ENCODE results near the gene PRKCB.
"Not testable (repeated sequence)": the region's sequence is repeated elsewhere in the genome, so short reads cannot be mapped to it uniquely, and the experiment has no call there.

The PRKCB gene

DNA sequence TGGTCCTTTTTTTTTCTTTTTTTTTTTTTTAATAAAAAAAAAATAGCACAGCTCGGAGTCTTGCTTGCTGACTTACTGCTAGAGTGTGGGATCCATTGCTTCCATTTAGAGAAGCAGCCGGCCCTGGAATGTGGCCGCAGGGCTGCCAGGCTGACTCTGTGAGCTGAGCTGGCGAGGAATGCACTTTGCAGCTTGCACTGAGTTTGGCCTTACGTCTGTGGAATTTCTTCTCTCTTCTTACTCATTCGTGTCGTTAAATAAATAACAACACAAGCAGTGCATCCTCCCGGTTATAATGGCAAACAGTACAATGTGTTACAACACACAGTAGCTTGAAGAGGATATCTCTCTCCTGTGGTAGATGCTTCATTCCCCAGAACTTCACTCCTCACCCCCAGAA, 69.2 kb downstream of the PRKCB start:
- DNase-seq: no peak

DNA sequence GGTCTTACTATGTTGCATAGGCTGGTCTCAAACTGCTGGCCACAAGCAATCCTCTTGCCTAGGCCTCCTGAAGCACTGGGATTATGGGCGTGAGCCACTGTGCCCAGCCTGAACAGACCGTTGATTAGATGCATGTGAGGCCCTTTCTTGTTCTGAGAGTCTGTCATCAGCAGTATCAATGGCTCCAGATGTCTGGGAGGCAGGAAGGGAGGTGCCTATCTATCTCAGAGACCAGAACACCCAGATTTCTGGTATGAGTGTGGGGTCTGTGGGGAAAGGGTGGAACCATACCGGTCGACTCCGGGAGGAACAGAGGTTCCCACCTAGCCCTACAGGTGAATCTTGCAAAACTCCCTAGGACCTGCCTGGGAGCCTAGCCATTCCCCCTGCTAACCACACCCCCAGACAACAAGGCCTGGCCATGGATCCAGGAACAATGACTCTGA, 71.7 kb downstream of the PRKCB start:
- no peak for DNase-seq

DNA sequence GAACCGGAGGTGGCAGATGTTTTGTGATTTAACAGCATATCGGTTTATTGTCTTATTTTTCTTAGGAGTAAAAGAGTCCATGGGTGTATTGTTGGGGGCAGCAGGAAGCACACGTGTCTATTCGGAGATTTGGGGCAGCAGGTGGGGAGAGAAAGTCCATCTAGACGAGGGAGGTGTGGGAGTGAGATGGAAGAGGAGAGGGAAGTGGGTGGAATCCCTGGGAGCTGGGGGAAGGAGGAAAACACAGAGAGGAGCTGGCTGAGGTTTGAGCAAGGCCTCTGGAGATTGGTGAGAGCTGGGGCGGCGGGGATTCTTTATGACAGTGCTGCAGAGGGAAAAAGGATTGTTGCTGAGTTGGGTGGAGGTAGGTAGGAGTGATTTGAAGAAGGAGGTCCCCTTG, 72.1 kb downstream of the PRKCB start:
- no peak for DNase-seq

DNA sequence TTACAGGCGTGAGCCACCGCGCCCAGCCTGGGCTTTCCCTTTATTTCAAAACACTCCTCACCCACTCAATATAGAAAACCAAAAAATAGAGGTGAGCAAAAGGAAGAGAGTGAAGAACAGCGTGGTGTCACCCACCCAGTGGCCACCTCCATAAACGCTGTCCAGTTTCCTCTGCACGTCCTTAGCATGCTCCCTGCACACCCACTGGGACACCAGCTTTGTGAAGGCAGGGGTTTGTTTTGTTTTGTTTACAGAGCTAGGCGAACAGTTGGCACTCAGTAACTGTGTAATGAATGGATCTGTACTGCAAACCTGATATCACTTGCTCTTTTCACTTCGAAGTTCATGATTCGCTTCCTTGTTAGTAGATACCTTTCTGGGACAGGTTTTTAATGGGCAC, 73.0 kb downstream of the PRKCB start:
- no peak for DNase-seq

DNA sequence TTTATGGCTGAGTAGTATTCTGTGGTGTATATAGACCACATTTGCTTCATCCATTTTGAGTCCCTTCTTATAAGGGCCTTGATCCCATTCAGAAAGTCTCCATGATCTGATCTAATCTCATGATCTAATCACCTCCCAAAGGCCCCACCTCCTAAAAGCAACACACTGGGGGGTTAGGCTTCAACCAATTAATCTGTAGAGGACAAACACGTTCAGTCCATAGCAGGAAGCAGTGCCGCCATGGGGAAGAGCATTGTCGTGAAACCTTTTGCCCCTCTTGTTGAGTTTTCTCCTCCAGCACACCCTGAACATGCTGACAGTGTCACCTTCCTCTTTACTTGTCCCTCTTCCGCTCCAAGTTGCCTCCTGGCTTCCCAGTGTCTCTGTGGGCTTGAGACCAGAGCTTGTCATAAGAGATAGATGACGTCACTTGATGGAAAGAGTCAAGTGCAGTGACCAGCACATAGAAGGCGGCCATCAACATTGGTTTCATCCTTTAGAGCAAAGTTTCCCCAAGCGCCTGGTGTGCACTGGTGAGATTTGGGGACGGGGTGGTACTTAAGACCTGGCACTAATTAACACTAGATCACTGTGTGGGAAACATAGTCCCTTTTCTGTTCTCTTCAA, 74.1 kb downstream of the PRKCB start:
- DNase-seq: no peak

DNA sequence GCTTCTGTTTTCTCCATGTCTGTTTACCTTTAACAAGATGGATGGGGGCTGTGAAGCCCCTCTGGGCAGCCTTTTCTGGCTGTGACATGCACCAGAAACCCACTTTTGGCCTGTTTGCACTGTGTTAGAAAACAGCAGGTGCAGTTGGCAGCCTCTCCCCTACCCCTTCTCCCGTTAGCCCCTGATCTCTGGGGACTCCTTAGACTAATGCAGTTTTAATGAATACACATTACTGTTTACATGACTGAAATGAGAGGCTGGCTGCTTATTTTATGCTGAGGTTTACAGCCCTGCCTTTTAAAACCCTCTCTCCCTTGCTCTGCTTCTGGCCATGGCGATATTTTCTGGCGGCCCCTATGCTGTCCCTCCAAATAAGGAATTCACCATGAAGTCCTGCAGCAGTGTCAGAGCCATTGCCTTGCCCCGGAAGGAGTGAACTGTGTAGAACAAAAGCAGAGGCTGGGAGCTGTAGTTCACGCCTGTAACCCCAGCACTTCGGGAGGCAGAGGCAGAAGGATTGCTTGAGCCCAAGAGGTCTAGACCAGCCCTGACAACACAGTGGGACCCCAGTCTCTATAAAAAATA, 79.3 kb downstream of the PRKCB start:
- DNase-seq: no peak

DNA sequence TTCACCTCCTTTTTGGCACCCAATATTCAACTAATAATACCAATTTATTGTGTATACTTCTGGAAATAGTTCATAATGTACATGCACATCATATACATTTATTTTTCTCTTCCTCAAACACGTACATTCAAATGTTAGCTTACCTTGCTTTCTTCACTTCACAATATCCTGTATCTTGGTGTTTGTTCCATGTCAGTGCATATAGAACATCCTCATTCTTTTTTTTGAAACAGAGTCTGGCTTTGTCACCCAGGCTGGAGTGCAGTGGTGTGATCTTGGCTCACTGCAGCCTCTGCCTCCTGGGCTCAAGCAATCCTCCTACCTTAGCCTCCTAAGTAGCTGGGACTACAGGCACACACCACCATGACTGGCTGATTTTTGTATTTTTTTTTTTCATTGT, 80.8 kb downstream of the PRKCB start:
- not testable (repeated sequence) for DNase-seq

DNA sequence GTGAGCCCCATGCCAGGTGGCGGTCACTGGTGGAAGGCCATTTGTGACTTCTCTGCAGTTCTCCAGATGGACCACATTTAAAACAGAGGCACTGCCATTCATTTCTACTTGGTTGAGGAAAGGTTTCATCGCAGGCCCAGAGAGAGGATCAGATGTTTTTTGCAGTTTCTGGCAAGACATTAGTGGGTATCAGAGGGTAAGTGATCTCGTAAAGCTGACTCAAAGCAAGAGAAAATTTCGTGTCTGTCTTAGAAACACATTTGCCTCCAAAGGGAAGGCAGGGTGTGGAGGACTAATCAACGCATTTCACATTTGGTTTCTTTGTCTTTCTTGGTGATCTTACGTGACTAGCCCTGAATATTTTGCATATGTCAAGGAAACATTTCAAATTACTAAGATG, 81.8 kb downstream of the PRKCB start:
- no peak for DNase-seq

DNA sequence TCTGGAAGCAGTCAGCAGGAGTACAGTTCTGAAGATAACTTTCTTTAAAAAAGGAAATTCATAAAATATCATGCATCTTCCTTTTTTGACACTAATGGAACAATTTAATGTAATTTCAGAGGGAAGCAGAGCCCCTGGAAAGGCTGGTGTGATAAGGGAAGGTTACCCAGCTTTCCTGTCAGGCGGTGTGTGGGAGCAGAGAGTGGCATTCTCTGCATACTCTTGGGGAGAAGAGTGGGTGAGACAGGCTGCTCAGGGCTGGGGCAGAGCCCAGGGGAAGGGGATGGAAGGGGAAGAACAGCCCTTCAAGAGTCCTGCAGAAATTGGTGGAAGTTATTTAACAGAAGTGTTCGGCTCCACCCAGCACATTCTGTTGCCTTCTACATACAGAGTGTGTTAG, 84.7 kb downstream of the PRKCB start:
- DNase-seq: no peak

DNA sequence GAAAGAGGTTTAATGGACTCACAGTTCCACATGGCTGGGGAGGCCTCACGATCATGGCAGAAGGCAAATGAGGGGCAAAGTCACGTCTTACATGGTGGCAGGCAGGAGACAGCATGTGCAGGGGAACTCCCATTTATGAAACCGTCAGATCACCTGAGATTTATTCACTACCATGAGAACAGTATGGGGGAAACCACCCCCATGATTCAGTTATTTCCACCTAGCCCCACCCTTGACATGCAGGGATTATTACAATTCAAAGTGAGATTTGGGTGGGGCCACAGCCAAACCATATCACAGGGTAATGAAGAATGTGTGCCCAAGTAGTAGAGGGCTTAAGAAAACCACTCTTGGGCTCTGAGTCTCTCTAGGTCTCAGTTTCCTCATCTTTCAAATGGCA, 85.1 kb downstream of the PRKCB start:
- DNase-seq: no peak

DNA sequence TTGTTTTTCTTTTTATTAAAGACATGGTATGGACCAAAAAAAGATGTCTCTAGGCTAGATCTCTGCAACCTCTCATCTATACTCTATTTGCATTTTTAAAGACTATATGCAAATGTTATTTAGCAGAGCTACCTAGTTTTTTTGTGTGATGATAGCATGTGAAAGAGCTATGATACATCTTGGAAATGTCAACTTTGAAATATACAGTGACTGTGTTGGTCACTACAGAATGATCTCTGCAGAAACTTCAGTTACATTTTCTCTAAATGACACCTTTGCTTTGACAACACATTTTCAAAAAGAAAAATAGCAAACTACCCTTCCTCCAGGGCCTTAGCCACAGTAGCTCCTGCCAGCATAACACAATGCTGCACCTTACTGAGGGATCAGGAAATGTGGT, 86.6 kb downstream of the PRKCB start:
- no peak for DNase-seq

DNA sequence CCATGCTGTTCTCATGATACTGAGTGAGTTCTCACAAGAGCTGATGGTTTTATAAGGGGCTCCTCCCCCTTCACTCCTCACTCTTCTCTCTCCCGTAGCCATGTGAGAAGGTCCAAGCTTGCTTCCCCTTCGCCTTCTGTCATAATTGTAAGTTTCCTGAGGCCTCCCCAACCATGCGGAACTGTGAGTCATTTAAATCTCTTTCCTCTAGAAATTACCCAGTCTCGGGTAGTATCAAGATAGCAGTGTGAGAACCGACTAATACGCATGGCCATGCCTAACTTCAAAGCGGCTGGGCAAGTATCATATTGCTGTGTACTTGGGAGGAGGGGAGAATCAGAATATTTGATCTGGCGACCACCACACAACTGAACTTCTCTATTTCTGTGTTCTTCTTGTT, 88.3 kb downstream of the PRKCB start:
- no peak for DNase-seq

DNA sequence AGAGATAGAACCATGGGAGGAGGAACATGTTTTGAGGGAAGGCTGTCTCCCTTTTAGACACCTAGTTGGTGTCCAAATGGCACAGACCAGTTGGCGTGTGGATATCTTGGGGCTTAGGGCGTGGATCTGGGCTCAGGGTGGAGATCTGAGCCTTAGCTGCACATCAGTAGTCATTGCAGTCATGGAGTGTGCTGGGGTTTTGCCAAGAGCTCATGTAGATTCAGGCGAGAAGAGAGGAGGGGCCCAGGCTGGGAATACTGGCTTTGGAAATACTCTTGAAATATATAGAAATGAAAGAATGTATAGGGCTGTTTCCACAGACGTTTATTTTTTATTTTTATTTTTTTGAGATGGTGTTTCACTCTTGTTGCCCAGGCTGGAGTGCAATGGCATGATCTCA, 92.0 kb downstream of the PRKCB start:
- DNase-seq: no peak

DNA sequence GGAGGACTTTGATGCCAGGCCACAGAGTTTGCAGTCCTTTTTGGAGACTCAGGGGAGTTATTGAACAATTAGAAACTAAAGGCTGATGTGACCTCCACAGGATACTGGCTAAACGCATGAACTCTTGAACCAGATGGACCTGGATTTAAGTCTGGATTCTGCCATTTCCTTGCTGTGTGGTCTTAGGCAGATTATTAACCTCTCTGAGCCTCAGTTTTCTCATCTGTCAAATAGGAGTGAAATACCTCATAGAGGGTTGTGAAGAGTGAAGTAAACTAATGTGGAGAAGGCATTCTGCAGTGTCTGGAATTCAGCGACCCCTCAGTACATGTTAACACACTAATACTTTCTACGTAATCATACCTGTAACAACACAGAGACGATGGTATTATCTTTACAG, 93.5 kb downstream of the PRKCB start:
- DNase-seq: no peak

DNA sequence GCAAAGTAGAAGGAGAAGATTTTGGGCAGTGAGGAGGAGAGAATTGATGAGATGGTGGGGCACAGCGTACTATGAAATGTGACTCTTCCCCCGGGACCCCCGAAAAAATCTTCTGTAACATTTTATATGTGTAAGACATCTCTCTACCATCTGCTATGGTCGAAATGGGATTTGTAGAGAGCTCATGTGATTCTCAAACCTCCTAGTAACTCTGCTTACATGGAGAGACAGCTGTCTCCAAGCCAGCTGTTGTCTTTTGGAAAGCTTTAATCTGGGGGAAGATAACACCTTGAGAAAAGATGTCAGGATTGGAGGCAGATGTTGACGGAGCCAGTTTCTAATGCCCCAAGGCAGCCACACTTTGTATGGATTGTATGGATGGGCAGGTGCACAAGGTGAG, 94.1 kb downstream of the PRKCB start:
- no peak for DNase-seq

DNA sequence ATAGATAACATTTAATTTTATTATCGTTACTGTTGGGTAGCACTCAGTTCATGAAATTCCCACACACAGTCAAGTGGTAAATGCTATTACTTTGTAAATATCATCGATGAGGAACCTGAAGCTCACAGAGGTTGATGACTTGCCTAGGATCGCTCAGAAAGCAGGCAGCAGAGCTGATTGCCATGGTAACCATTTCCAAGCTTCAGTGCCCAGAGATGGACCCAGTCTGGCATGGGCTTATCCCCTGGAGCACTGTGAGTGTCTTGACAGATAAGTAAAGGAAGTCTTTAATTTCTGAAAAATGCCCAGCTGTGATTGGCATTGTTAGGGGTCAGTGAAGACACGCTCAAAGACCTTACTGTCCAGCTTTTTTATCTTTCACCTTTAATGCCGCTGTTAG, 95.0 kb downstream of the PRKCB start:
- no peak for DNase-seq

DNA sequence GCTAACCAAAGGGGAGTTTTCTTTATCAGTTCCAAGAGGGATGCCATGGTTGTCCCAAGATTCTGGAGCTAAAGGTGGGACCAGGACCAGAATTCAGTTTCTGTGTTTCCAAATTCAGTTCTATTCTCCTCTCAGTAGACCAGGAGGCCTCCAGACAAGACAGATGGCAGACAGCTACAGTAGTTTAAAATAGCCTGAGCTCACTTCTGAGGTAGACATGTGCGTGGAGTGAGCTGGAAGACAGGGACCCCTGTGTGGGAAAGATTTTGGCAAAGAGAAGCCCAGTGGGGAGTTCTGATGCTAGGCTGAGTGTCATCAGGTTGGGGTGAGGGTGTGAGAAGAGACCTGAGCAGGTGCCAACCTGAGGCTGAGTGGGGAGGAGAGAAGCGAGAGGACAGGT, 95.4 kb downstream of the PRKCB start:
- DNase-seq: no peak

DNA sequence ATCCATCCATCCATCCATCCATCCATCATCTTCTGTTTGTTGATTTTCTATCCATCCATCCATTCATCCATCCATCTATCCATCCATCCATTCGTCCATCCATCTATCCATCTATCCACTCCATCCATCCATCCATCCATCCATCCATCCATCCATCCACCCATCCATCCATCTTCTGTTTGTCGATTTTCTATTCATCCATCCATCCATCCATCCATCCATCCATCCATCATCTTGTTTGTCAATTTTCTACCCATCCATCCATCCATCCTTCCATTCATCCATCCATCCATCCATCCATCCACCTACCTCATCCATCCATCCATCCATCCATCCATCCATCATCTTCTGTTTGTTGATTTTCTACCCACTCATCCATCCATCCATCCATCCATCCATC, 97.9 kb downstream of the PRKCB start:
- DNase-seq: not testable (repeated sequence)

DNA sequence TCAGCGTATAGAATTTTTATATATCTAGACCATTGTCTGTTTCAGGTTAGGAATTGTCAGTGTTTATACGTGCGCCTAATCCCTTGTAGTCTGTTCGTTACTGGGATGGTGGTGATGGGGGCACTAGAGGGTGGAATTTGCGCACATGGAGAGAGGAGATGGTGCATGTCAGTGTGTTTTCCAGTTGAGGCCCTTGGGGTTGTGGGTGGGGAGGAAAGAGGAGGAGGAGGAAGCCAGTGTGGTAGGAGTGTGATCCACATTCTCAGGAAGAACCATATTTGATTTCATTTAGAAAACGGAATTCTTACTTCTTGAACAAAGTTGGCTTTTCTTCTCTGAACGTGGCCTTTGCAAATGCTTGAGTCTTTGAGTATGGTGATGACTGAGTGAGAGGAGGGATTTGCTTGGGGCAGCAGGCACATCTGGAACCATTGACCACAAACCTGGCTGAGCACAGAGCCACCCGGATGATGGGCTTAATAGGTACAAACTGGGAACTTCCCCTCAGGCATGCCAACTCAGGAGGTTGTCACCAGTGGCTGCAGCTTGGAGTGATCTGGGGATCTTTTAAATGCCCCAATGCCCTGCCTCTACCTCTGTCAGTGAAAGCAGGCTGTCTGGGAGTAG, 98.9 kb downstream of the PRKCB start:
- no peak for DNase-seq

DNA sequence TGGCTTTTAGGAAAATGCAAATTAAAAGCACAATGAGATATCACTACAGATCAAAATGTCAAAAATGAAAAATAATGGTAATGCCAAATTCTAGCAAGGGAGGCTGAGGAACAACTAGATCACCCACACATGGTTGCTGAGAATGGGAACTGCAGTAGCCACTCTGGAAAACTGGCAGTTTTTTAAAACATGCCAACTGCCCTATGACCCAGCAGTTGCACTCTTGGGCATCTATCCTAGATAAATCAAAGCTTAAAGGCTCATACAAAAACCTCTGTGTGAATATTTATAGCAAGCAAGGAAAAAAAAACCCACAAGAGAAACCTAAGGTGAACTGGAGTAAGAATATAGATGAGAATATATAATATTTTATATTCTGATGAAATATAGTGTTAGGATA, 104.3 kb downstream of the PRKCB start:
- DNase-seq: no peak

DNA sequence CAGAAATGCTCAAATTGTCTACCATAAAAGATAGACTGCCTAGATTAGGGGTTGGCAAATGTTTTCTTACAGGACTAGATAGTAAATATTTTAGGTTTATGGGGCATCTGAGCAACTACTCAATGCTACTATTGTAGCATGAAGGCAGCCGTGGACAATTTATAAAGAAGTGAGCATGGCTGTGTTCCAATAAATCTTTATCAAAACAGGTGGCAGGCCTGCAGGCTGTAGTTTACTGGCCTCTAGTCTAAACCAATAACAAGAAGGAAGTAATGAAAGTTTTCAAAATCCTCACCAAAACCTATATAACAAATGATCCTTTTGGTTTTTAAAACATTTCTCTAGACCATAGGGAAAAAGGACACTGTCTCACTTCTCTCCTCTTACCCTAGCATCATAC, 105.2 kb downstream of the PRKCB start:
- DNase-seq: no peak

DNA sequence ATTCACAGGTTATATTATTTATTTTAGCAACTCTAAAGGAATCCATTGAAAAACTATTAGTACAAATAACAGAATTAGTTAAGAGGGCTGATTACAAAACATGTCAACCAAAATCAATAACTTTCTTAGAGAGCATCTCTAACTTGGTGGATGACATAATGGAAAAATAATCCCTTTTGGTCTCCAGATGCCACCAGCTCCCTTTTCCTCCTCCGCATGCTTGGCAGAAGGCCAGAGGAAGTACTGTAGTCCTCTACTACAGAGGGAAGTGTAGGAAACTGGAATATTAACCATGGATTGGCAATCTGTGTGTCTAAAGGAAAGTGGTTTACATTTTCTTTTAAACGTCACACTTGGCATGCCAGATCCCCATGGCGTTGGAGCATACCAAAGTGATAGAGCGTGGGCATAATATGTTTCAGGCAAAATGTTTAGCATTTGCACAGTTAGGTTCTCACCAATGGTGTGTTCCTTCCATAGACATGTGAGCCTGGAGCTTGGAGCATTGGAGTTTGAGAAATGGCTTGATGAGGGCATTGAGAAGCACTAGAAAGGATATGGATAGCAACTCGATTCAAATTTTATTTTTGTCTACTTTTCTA, 106.3 kb downstream of the PRKCB start:
- no peak for DNase-seq

DNA sequence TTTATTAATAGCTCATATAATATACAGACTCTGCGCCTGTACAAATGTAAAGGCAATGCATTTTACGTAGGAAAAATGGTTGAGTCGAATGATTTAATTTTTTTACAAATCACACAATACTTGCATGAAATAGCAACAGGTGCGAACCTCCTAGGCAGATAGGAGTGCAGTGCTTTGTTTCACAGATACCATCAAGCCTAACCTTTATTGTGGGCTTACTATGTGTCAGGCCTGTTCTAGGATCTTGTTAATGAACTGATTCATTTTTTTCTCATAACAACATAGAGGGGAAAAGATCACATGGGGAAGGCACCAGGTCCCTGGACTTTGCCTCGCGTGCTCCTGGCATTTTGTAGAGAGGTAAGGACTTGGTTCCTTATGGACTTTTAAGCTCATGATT, 107.8 kb downstream of the PRKCB start:
- DNase-seq: no peak

DNA sequence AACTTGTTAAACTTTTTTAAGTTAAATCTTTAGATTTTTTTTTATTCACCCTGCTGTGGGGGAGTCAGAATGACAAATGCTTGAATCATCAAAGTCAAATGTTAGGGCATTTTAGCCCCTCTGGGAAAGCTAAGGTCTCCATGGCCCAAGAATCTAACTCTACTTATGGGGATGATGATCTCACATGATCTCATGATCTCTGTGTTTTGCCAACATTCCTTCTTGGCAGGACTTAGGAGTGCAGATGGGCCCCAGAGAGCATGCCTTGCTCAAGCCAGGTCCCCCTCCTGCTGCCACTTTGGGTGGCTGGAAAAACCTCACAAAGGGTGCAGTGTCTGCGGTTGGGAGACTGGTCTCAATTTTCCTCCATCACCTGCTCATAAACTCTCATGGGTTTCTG, 108.6 kb downstream of the PRKCB start:
- no peak for DNase-seq

DNA sequence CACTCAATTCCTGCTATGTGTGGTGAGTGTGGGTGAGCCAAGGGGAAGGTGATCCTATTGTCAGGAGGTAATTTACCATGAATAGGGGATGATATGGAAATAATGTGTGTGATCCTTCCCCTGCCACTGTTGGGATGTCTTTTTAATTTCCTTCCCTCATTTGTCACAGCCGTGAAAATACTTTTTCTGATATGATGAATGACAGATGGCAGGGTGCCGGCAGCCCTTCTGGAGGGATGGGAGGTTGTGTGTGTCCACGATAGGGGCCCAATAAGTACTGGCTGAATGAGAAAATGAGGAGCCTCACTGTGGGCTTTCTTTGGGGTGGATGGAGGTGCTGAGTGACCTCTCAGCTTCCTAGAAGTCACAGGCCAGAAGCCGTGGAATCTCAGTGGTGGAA, 109.5 kb downstream of the PRKCB start:
- DNase-seq: no peak

All from NCI-H187 treated with DMSO at 0.1 percent for 48 hours (cell line).